Tibial artery (tissue), 4 donors: ENCODE data around the gene CEP192.

Experiments used
- DNase-seq, 2 donors: peaks; one replicate each; pipeline ENCODE4 v3.0.0-alpha.2; 2019
- H3K27ac ChIP-seq, 2 donors: fragments of 200-600 bp; sonication (generic) in 1 of 2; 1 replicate in 1 of 2; 2 replicates in 1 of 2; pipeline ENCODE4 v1.5.1; 2018 to 2019; ENCODE audit warnings: mild to moderate bottlenecking in 1 of 2
- H3K27me3 ChIP-seq, 2 donors: fragments of 200-600 bp; sonication (generic) in 1 of 2; one replicate each; pipeline versions ENCODE4 v1.5.1 to v1.6.0; 2016 to 2019
- H3K36me3 ChIP-seq, 3 donors: fragments of 200-600 bp; sonication (generic) in 2 of 3; one replicate each; pipeline ENCODE4 v1.5.1; 2016 to 2019; ENCODE audit warnings: mild to moderate bottlenecking in 2 of 3
- H3K4me1 ChIP-seq, 4 donors: fragments of 200-600 bp; sonication (generic) in 2 of 4; 1 replicate in 3 of 4; 2 replicates in 1 of 4; pipeline ENCODE4 v1.5.1; 2016 to 2019
- H3K4me3 ChIP-seq, 2 donors: fragments of 200-600 bp; sonication (generic) in 1 of 2; 1 replicate in 1 of 2; 2 replicates in 1 of 2; pipeline ENCODE4 v1.5.1; 2018 to 2019; ENCODE audit warnings: mild to moderate bottlenecking in 2 of 2
- H3K9me3 ChIP-seq, 3 donors: fragments of 200-600 bp; sonication (generic) in 1 of 3; one replicate each; pipeline ENCODE4 v1.5.1; 2016 to 2019
- intact Hi-C: fragments of 100-400 bp; cut with DNase I; formaldehyde crosslinking; loops from one replicate; pipeline ENCODE4 v1.15.0; 2023; ENCODE audit warnings: low total_unique reads
- TF ChIP-seq, protein P1 (sequence below), 2 experiments: fragments of 200-600 bp in 1 of 2; fragments of 450-650 bp in 1 of 2; IDR thresholded peaks; one replicate each; pipeline ENCODE4 v1.5.1; 2017 to 2019; ENCODE audit warnings: antibody characterized with exemption in 2 of 2, mild to moderate bottlenecking in 1 of 2, moderate library complexity in 1 of 2

Gene CEP192

DNA sequence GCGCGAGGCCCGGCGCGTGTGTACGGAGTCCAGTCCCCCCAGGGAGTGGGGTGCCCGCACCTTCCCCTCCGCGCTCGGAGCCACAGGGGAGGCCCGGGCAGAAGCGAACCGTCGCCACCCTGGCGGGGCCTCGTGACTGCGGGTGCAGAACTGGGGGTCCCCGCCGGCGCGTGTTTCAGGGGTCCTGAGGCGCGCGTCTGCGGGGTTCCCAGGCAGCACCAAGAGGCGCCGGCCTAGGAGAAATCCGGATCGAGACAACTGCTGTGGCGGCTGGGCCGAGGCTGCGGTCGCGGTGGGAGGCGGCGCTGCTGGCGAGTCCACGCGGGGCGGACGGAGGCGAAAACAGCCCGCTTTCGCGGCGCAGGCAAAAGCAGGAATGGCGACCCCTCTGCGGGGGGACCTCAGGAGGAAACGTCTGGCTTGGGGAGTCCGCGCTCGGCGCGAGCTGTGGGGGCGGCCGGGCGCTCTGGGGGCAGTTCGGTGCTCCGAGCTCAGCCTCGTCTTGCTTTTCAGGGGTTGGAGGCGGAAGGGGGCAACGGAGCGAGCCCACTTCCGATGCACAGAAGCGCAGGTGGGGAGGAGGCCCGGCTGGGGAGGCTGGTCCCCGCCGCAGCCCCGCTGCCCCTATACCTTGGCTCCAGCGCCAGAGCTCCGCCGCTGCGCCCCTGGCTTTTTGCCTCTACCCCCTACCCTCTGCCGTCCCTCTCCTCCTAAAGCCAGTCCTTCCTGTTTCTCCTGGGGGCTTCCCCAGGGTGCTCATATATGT, 145.9 kb downstream of the CEP192 start:
- H3K27ac ChIP-seq: peak overlapping the region; percentile 61 to 64
- peaks cover 0 to 23% (median 9%) of the 10 kb centered on the region in 4 donors for H3K4me1 ChIP-seq
- intact Hi-C loops: no loop called here
- no peaks in the 10 kb centered on the region for H3K9me3 ChIP-seq
- H3K27me3 ChIP-seq: no peaks in the 10 kb centered on the region
- no peak for DNase-seq
- TF ChIP-seq, protein P1, sequence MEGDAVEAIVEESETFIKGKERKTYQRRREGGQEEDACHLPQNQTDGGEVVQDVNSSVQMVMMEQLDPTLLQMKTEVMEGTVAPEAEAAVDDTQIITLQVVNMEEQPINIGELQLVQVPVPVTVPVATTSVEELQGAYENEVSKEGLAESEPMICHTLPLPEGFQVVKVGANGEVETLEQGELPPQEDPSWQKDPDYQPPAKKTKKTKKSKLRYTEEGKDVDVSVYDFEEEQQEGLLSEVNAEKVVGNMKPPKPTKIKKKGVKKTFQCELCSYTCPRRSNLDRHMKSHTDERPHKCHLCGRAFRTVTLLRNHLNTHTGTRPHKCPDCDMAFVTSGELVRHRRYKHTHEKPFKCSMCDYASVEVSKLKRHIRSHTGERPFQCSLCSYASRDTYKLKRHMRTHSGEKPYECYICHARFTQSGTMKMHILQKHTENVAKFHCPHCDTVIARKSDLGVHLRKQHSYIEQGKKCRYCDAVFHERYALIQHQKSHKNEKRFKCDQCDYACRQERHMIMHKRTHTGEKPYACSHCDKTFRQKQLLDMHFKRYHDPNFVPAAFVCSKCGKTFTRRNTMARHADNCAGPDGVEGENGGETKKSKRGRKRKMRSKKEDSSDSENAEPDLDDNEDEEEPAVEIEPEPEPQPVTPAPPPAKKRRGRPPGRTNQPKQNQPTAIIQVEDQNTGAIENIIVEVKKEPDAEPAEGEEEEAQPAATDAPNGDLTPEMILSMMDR (IDR thresholded peaks at IDR 0.05): no peak
- H3K4me3 ChIP-seq: peak overlapping the region; percentile 50 to 61
- no peaks in the 10 kb centered on the region for H3K36me3 ChIP-seq

DNA sequence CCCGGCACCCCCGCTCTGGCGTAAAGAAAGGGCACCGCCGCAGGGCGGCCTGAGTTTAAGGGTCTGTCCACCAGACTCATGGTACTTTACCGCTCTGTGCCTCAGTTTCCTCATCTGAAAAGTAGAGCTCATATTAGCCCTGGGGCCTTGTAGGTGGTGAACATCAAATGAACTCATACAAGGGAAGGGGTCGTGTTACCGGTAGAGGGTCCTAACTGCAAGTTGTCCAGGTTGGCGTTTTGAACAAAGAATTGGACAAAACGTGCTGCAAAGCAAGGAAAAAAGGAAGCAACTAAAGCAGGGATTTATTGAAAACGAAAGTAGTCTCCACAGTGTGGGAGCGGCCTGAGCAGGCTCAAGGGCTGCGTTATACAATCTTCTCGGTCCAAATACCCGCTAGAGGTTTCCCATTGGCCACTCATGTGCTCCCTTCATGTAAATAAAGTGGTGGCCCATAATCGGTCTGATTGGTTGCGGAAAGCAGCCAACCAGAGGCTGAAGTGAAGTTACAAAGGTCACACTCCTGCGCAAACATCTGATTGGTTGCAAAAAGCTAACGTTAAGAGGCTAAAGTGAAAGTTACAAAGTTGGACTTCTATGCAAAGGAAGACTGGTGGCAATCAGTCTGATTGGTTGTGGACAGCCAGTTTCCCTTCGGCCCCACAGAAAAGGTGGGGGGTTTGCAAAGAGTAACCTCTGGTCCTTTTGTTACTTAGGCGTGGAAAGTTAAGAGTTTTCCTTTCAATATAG, 146.7 kb downstream of the CEP192 start:
- TF ChIP-seq, protein P1 (IDR thresholded peaks at IDR 0.05): no peak
- H3K4me3 ChIP-seq: peak overlapping the region; percentile 50 to 61
- H3K36me3 ChIP-seq: no peaks in the 10 kb centered on the region
- intact Hi-C loops: no loop called here
- H3K9me3 ChIP-seq: no peaks in the 10 kb centered on the region
- DNase-seq: peak; percentile 75
- H3K27me3 ChIP-seq: no peaks in the 10 kb centered on the region
- peak overlapping the region; percentile 61 to 64 for H3K27ac ChIP-seq
- H3K4me1 ChIP-seq: peaks cover 0 to 23% (median 9%) of the 10 kb centered on the region in 4 donors

DNA sequence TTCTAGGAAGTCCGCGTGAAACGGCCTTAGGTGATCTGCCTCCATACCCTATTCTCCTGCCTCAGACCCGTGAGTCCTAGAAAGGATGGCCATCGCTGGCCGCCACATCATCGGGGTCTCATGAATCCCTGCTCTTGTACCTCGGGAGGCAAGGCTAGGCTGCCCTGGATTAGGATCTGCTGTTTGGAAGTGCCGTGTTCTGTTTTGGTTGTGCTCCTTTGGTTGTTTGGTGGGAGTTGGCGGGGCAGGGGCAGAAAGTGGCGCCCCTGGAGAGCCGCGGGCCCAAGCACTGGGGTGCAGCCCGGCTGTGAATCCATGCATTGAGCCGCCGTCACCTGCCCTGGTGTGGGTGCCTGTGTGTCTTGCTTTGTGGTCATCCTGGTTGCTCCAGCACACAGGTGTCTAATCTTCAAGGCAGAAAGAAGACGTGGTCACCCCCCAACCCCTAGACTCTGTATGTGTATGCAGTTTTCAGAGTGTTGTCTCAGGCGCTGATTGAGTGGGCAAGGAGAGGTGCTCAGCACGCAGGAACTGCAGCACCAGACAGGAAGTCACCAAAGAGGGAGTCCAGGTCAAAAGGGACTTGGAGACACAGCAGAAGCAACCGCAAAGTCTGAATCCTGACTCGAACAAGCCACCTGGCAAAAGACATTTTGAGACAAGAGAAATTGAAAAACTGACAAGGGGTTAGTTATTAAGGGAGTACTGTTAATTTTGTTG, 147.4 kb downstream of the CEP192 start:
- H3K36me3 ChIP-seq: no peaks in the 10 kb centered on the region
- DNase-seq: no peak
- no peaks in the 10 kb centered on the region for H3K27me3 ChIP-seq
- peaks cover 0 to 4% (median 0%) of the 10 kb centered on the region in 3 donors for H3K9me3 ChIP-seq
- H3K27ac ChIP-seq: no peak overlapping the region
- peak overlapping the region in 1 of 2 donors; percentile 61 for H3K4me3 ChIP-seq
- TF ChIP-seq, protein P1 (IDR thresholded peaks at IDR 0.05): no peak
- intact Hi-C loops: no loop called here
- peaks cover 0 to 23% (median 9%) of the 10 kb centered on the region in 4 donors for H3K4me1 ChIP-seq

DNA sequence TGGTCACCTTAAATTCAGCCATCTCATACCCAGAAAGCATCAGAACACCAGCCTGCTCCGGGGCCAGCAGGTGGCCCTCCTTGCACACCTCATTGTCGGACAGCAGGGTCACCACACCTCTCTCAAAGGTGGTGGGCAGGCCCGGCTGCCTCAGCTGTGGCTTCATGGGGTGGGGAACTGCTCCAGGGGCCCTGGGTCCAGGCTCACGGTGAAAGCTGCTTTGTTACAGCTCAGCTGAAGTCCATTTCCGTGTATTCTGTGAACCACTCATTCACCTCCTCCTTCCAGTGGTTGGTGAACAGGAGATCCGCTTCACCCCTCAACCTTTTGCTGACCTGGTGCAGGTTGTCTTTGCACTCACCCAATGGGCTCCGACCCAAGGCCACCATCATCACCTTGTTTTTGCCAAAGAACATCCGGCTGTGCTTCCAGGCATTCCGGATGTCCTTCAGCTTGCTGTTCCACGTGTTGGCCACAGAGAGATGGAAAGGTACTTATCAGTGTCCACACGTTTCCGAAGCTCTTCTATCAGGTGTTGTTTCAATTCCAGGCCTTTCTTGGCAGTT, 148.8 kb downstream of the CEP192 start:
- H3K27ac ChIP-seq: no peak overlapping the region
- H3K27me3 ChIP-seq: no peaks in the 10 kb centered on the region
- no peak overlapping the region for H3K4me3 ChIP-seq
- intact Hi-C loops: no loop called here
- H3K9me3 ChIP-seq: peaks cover 0 to 14% (median 8%) of the 10 kb centered on the region in 3 donors
- DNase-seq: no peak
- H3K36me3 ChIP-seq: no peaks in the 10 kb centered on the region
- TF ChIP-seq, protein P1 (IDR thresholded peaks at IDR 0.05): no peak
- peaks cover 0 to 23% (median 9%) of the 10 kb centered on the region in 4 donors for H3K4me1 ChIP-seq

DNA sequence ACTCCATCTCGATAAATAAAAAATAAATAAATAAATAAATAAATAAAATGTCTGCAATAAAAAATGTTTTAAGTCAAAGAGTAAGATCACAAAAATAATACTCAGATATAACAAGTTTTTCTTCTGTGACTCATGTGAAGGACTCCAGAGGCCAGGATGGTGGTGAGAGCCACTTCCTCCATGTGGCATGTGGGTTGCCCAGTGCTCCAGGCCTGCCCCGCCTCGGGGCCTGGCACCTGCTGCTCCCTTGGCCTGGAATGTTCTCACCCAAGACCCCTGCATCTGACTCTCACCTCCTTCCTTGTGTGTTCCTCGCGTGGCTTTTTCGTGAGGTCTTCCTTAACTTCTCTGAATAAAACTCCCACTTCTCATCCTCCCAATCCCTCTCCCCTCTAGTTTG, 150.0 kb downstream of the CEP192 start:
- Histone ChIP-seq H3K4me1 (peaks cover 0 to 18% (median 9%) of the 10 kb centered on the region in 4 donors), H3K27ac (no peak overlapping the region), H3K9me3 (peaks cover 0 to 14% (median 10%) of the 10 kb centered on the region in 3 donors), H3K27me3 (no peaks in the 10 kb centered on the region), H3K36me3 (no peaks in the 10 kb centered on the region), H3K4me3 (no peak overlapping the region)
- no peak for DNase-seq
- intact Hi-C loops: no loop called here
- TF ChIP-seq, protein P1 (IDR thresholded peaks at IDR 0.05): no peak
